ENCODE data around the gene ALK.

ALK gene

GRCh38 chr2:29223851-29224692 lies 697.3 kb downstream of the ALK start:
- DNase-seq (ENCODE audit: low read depth), result no peak

DNA sequence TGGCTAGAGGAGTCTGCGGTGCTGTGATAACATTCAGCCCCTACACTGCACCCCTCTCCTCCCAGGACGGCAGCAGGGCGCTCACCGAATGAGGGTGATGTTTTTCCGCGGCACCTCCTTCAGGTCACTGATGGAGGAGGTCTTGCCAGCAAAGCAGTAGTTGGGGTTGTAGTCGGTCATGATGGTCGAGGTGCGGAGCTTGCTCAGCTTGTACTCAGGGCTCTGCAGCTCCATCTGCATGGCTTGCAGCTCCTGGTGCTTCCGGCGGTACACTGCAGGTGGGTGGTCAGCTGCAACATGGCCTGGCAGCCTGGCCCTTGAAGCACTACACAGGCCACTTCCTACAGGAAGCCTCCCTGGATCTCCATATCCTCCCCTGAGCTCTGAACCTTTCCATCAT lies 698.1 kb downstream of the ALK start:
- DNase-seq (ENCODE audit: low read depth), result no peak

DNA sequence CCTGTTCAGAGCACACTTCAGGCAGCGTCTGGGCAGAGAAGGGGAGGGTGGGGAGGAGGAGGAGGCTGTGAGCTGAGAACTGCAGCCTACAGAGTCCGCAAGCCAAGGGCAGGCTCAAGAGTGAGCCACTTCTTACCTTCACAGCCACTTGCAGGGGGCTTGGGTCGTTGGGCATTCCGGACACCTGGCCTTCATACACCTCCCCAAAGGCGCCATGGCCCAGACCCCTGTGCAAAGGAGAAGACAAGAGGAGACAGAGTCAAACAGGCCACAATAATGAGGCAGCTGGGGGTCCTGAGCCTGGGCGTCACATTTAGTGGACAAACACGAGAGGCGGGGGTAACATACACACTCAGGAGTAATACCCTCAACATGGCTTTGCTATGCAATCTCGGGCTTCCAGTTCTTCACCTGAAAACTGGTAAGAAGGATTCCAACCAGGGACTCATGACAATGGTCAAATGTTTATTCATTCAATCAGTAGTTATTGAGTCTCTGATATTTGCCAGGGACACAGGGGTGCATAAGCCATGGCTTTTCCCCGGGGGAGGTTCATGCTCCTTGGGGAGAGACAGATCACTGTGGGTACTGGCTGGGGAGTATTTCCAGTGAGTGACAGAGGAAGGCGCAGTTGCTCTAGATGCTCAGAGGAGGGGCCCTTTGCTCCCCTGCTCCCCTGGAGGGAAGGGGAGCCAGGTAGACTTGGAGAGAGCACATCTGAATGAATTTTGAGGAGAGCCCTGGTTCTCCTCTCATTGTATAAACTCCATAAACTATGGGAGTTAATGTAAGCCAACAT lies 698.8 kb downstream of the ALK start:
- DNase-seq (ENCODE audit: low read depth), result no peak

DNA sequence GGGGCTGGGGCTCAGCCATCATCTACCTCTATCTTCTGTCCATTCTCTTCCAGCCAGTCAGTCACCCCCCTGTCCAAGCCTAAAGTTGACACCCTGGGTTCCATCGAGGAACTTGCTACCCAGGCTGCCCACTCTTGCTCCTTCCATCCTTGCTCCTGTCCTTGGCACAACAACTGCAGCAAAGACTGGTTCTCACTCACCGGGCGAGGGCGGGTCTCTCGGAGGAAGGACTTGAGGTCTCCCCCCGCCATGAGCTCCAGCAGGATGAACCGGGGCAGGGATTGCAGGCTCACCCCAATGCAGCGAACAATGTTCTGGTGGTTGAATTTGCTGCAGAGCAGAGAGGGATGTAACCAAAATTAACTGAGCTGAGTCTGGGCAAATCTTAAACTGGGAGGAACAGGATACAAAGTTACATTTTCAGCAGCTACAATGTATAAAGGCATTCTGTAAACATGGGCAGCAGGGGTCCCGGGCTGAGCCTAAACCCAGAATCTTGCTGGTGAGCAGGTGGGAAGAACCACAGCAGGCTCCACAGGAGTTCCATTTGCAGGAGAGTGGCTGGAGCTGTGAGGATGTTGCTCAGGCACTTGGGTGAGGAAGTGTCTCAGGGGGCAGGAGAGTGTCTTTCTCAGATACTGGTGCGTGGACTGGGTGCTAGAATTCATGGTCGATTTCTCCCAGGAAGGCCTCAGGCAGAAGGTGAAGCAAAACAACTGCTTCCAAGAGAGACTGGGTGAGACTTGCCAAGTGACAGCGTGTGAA lies 700.7 kb downstream of the ALK start:
- no peak for DNase-seq (ENCODE audit: low read depth)

- DNase-seq (ENCODE audit: low read depth), result no peak
Measured at GRCh38 chr2:29219374-29219773, 702.0 kb downstream of the ALK start.

GRCh38 chr2:29218550-29219125 lies 702.7 kb downstream of the ALK start:
- DNase-seq (ENCODE audit: low read depth), result no peak

GRCh38 chr2:29218071-29218470 lies 703.3 kb downstream of the ALK start:
- no peak for DNase-seq (ENCODE audit: low read depth)

DNA sequence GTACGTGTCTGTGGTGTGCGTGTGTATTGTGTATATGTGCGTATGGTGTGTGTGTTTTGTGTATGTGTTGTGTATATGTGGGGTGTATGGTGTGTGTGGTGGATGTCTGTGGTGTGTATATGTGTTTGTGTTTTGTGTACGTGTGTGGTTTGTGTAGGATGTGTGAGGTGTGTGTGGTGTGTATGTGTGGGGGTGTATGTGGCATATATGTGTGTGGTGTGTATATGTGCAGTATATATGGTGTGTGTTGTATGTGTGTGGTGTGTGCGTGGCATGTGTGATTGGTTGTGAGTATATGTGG lies 704.8 kb downstream of the ALK start:
- DNase-seq (ENCODE audit: low read depth), result no peak

- no peak for DNase-seq (ENCODE audit: low read depth)
Measured at GRCh38 chr2:29215739-29216608, 705.4 kb downstream of the ALK start.

DNA sequence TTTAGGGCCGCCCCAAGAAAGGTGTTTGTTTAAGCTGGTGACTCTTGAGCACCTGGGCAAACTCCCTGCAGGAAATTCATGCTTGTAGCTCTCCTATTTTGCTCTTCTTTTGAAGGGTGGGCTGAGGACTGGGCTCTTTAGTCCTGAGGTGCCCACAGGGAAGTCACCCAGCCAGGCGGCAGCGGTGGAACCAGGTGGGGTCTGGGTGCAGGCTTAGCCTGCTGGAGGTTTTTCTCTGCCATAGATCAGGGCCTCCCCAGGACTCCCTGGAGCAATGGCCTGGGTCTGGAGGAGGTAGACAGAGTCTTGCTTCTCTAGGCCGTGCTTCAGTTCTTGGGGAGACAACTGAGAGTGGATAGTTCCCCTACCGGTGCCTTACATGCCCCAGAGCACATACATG lies 706.3 kb downstream of the ALK start:
- no peak for DNase-seq (ENCODE audit: low read depth)

- no peak for DNase-seq (ENCODE audit: low read depth)
Measured at GRCh38 chr2:29213888-29214291, 707.5 kb downstream of the ALK start.

DNA sequence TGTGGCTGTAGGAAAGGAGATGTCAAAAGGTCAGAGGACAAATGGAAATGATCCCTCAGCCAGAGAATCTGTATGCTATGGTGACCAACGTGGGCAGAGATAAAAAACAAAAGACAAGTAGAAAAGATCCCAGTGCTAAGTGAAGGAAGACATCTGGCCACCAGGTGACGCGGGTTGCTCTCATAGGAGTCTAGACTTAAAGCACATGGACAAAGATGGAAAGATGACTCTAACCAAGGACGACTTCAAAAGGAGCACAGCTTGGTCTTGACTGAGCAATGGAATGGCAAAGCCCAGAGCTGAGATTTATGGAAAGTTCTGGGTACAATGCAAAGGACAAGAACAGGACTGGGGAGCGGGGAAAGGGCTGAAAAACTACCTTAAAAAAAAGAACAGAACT lies 709.4 kb downstream of the ALK start:
- DNase-seq (ENCODE audit: low read depth), result no peak

DNA sequence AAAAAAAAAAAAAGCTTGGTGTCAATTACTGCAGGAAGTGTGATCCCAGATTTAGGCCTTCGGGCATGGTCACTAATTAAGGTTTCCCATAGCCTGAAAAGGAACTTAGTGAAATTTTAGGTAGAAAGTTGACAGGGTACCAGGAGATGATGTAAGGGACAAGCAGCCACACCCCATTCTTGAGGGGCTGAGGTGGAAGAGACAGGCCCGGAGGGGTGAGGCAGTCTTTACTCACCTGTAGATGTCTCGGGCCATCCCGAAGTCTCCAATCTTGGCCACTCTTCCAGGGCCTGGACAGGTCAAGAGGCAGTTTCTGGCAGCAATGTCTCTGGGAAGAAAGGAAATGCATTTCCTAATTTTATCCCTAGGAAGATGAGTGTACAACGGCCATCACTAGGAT lies 711.8 kb downstream of the ALK start:
- no peak for DNase-seq (ENCODE audit: low read depth)

DNA sequence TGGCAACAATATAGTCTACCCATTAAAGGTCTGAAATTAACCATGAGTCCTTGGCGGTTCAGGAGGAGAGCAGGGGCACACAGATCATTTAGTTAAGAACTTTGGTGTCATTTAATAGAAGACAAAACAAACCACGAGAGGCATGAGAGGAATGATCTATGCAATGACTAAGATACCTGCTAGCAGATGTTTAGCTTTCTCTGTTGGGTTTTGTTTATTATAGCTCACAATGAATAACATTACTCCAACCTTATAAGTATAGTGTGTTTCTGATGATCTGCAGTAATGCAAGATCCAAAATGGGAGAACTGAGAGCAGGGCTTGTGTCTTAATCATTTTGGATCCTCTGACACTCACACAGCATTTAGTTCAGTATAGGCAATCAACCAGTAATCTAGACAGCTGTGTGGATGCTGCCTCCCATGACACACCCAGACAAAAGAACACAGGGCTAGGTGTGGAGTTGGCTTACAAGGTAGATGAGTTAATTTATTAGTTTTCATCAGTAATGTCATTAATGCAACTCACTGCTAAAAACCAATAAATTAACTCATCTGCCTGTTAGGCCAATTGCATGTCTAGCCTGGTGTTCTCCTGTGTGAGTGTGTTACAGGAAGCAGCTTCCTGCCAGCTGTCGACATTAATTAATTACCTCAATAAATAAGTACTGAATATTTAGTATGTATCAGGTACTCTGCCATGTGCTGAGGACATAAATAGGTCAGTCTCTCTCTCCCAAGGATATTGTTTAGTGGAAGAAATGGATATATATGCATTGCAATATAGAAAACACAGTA lies 713.8 kb downstream of the ALK start:
- DNase-seq (ENCODE audit: low read depth), result no peak

GRCh38 chr2:29206941-29207340 lies 714.4 kb downstream of the ALK start:
- DNase-seq (ENCODE audit: low read depth), result no peak

DNA sequence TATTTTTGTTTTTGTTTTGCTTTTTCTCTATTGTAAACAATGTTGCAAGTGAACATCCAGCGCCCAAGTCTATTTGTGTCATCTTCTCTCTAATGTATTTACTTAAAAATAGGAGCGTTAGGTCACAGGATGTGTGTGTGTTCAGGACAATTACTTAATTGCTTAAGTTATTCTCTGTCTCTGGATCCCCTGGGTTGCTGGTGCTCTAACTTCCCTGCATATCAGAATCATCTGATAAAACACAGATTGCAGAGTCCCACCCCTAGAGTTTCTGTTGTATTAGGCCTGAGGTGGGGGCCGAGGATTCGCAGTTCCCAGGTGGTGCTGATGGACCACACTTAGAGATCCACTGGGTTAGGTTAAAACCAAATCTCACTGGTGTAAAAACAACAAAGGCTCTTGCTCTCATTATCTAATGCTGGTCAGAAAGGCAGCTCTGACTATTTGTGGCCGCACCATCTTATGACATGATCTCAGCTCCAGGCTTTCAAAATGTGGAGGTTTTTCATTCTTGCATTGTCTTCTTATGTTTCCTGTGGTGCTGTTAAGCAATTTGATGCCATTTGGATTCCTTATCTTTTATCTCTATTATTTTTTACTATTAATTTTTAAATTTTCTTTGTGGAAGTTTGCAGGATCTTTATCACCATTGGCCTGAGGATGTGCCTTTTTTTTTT lies 718.4 kb downstream of the ALK start:
- DNase-seq (ENCODE audit: low read depth), result no peak

GRCh38 chr2:29201979-29202378 lies 719.4 kb downstream of the ALK start:
- DNase-seq (ENCODE audit: low read depth), result no peak

GRCh38 chr2:29196792-29197788 lies 724.3 kb downstream of the ALK start:
- DNase-seq (ENCODE audit: low read depth), result peak; percentile 43

DNA sequence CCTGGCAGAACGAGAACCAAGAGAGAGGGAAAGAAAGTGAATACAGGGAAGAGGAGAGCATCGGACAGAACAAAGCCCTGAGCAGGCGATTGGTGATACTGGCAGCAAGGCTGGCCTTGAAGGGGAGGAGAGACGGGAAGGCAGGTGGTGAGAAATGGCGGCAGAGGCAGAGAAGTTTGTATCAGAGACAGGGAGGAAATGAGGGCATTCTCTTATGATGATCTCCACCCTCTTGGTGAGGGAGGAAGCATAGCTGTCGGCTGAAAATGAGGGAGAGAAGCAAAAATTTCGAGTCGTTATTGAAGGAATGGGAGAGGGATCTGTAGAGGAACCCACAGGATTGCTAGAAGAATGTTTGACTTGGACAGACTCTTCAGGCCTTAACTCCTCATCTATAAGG lies 725.6 kb downstream of the ALK start:
- DNase-seq (ENCODE audit: low read depth), result no peak
